GM18526 (cell line): ENCODE results near the gene GPN2.

Source experiments
- POLR2A ChIP-seq: IDR thresholded peaks from 3 replicates; pipeline ENCODE4 v1.6.1; 2011; ENCODE audit not compliant: insufficient read length; ENCODE audit errors: extremely low read depth

The GPN2 gene

GRCh38 chr1:26889551-26890466, at the start of gene GPN2:
GPN2 (minus strand) TSS chr1:26890283; CDS start chr1:26890096, 187 bp downstream.
- TF ChIP-seq POLR2A: peak; percentile 81

GRCh38 chr1:26938659-26939025, 48.6 kb upstream of the GPN2 start:
- no peak for TF ChIP-seq POLR2A

GRCh38 chr1:26938004-26938658, 48.0 kb upstream of the GPN2 start:
- no peak for TF ChIP-seq POLR2A

- TF ChIP-seq POLR2A: no peak
Observed at GRCh38 chr1:26936823-26937222, 46.7 kb upstream of the GPN2 start.

- no peak for TF ChIP-seq POLR2A
Observed at GRCh38 chr1:26932531-26932930, 42.4 kb upstream of the GPN2 start.

DNA sequence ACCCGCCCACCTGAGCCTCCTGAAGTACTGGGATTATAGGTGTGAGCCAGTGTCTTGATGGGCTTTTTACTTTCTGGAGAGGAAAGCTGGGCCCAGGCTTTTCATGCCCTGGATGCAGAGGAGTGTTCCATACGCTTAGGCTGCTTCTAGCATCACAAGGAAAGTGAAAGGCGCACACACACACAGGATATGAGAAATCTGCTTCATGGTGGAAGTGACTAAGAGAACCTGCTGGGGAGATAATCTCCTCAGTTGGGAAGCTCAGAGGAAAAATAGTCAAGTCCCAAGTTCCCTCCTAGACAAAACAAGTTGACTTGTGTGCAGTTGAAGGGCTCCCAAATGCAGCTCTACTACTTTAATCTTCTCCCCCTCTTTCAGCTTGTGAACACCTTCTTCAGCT, 33.6 kb upstream of the GPN2 start:
- TF ChIP-seq POLR2A: no peak

- TF ChIP-seq POLR2A: no peak
Observed at GRCh38 chr1:26922901-26923300, 32.8 kb upstream of the GPN2 start.

- TF ChIP-seq POLR2A: no peak
Observed at GRCh38 chr1:26922431-26922729, 32.3 kb upstream of the GPN2 start.

DNA sequence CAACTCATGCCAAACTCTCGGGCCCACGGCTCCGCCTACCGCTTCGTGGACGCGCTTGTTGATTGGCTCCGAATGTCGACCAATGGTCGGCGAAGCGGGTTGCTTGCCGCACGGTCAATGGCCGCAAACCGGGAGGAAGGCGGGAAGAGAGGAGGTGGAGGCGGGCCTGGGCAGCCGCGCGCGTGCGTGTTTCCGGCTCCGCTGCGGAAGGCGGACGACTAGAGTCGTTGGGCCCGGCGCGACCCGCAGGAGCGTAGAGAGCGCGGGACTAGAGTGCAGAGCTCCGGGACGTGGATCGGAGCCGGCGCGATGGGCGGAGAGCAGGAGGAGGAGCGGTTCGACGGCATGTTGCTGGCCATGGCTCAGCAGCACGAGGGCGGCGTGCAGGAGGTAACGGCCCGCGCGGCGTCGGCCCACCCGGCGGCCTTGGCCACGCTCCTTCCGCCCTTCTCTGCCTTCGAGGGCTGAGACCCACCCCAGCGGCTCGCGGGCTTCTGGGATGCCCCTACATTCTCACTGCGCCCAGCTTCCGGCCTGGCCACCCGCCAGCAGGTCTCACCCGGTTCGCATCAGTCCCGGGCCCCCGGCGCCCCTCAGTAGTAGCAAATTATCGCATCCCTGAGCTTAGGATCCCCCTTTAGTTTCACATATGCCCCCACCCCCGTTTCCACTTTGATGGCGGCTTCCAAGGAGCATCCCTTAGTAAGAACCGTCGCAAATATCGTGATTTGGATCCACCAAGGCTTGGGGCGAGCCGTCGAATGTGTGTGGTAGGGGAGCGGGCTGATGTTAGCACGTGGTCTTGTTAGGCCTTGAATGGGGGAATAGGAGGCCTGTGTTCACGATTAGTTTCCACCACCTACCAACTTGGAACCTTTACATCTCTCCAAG, 31.7 kb upstream of the GPN2 start, which contains the start of gene NUDC:
NUDC (plus strand) TSS at position 204 of the 891 bp plus-strand sequence; CDS start at position 310, 106 bp downstream.
- peak; percentile 87 for TF ChIP-seq POLR2A

- TF ChIP-seq POLR2A: no peak
Observed at GRCh38 chr1:26921126-26921539, 31.1 kb upstream of the GPN2 start.

GRCh38 chr1:26915204-26915842, 25.2 kb upstream of the GPN2 start:
- no peak for TF ChIP-seq POLR2A

DNA sequence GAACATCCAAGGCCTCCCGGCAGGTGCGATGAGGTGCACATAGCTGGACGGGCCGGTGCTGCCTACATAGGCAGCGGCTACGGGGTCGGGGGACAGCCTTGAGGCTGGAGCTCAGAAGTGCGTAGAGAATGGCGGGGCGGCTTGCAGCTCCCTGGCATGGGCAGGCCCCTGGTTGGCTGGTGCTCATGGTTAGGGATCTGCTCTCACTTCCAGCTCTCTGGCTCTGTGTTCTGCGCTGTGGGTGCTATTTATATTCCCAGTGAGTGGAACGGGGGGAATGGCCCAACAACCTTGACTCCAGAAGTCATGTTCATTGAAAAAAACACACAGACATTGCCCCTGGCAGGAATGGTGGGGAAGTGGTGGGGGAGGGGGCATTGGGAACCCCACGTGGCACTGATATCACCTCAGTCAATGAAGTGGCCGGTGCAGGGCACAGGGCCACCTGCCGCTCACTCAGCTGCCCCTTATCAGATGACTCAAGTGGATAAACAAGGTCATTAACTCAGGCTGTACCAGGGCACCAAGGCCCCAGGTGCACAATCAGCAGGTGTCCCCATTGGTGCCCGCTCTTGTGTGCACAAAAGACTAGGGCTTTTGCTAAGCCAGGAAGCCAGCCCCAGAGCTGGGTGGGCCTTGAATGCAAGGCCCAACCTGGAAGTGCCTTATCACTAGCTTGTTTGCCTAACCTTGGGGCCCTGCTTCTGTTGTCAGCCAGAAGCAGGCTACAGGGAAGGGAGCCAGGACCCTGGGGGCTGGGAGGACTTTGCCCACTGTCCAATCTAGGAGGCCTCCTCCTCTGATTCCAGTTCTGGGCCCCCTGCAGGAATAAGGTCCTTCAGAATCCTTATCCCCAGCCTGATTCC, 23.9 kb upstream of the GPN2 start, which contains the start of gene NR0B2:
NR0B2 (minus strand) TSS at position 222 of the 866 bp plus-strand sequence; CDS start at position 187, 35 bp downstream.
- no peak for TF ChIP-seq POLR2A

- TF ChIP-seq POLR2A: no peak
Observed at GRCh38 chr1:26913389-26913753, 23.3 kb upstream of the GPN2 start.

DNA sequence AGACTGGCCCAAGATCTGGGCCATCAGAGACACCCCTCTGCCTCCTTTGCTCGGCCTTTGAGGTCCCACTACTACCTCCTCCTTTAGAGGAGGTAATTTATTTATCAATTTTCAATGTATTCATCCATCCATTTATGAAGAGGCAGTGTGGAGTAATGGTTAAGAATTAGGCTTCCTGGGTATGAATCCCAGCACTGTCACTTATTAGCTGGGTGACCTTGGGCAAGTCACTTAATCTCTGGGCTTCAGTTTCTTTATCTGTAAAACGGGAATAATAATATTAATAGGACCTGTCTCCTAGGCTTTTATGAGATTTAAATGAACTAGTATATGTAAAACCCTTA, 22.0 kb upstream of the GPN2 start:
- no peak for TF ChIP-seq POLR2A
